GM12878 (cell line): ENCODE measurements around the gene ZNF445. TPM values are rescaled to one million over a fixed set of nuclear protein-coding genes. Genes with fewer than 3 reads are reported as not detected.
"Not testable (repeated sequence)": the region's sequence is repeated elsewhere in the genome, so short reads cannot be mapped to it uniquely, and the experiment has no call there.

Experiments
- ATAC-seq: fragments of 200-7000 bp; cut with Tn5 transposase; 3 replicates; pipeline ENCODE4 v1.9.1; 2020; ENCODE audit warnings: mild to moderate bottlenecking, moderate library complexity
- BruUV-seq: library from RNA; stranded (reverse); fragments of 400-500 nt; replicated peaks from 2 replicates; lab custom pipeline; 2021; lab: Mats Ljungman, UMichigan
- CTCF ChIA-PET: fragments of 300-600 bp; sonication (Branson Sonifier 250); formaldehyde crosslinking; extraction: SDS; loops from one replicate; lab custom pipeline; 2021; ENCODE audit warnings: inconsistent platforms; lab: Yijun Ruan, JAX
- POLR2A ChIA-PET: fragments of 350-600 bp; formaldehyde crosslinking; extraction: SDS; loops from one replicate; lab custom pipeline; 2021; ENCODE audit warnings: inconsistent platforms; lab: Charles Lee
- RAD21 ChIA-PET: fragments of 300-600 bp; sonication (Branson Sonifier 250); formaldehyde crosslinking; loops from one replicate; lab custom pipeline; 2023; ENCODE audit warnings: antibody characterized with exemption; ENCODE audit not compliant: unreplicated experiment; lab: Charles Lee
- SMC1A ChIA-PET: fragments of 300-600 bp; sonication (Branson Sonifier 250); formaldehyde crosslinking; loops from one replicate; lab custom pipeline; 2023; ENCODE audit not compliant: unreplicated experiment, uncharacterized antibody; lab: Charles Lee
- DNase-seq: peaks from one replicate; pipeline ENCODE4 v3.0.0-alpha.2; 2011; ENCODE audit warnings: low read depth, low spot score
- FAIRE-seq: peaks from 3 replicates; lab custom pipeline; 2011; peaks lifted over from hg19 to GRCh38; lab: Jason Lieb, UNC
- H2AFZ ChIP-seq: 2 replicates; pipeline ENCODE4 v1.6.0; 2011; ENCODE audit warnings: low read depth, low read length, control low read depth; ENCODE audit not compliant: control insufficient read depth
- H3K27ac ChIP-seq: 2 replicates; pipeline ENCODE4 v1.5.1; 2011; ENCODE audit warnings: control low read depth; ENCODE audit not compliant: control insufficient read depth, insufficient read depth
- H3K27me3 ChIP-seq, 2 experiments: replicated peaks in 1 of 2; 2 replicates each; pipeline versions ENCODE4 v1.6.0 to v1.6.1; 2011; ENCODE audit warnings: low read length in 1 of 2; ENCODE audit not compliant: control insufficient read depth in 2 of 2, insufficient read depth in 2 of 2
- H3K36me3 ChIP-seq, 2 experiments: 2 replicates each; pipeline ENCODE4 v1.5.1; 2011; ENCODE audit warnings: low read length in 1 of 2; ENCODE audit not compliant: control insufficient read depth in 2 of 2, insufficient read depth in 2 of 2
- H3K4me1 ChIP-seq: 2 replicates; pipeline ENCODE4 v1.6.1; 2011; ENCODE audit warnings: mild to moderate bottlenecking, low read length, moderate library complexity, mixed read lengths; ENCODE audit not compliant: control insufficient read depth, insufficient read depth
- H3K4me2 ChIP-seq: 2 replicates; pipeline ENCODE4 v1.6.0; 2011; ENCODE audit warnings: control low read depth; ENCODE audit not compliant: control insufficient read depth, insufficient read depth
- H3K4me3 ChIP-seq: fragments of 200-600 bp; sonication (generic); 2 replicates; pipeline ENCODE4 v1.5.1; 2016
- H3K79me2 ChIP-seq: 2 replicates; pipeline ENCODE4 v1.6.0; 2011; ENCODE audit warnings: low read length; ENCODE audit not compliant: control insufficient read depth, insufficient read depth
- H3K9ac ChIP-seq: 2 replicates; pipeline ENCODE4 v1.8.0; 2011; ENCODE audit warnings: low read length, control low read depth, mixed read lengths; ENCODE audit not compliant: control insufficient read depth, insufficient read depth
- H3K9me3 ChIP-seq: replicated peaks from 3 replicates; pipeline ENCODE4 v1.5.1; 2011; ENCODE audit warnings: mild to moderate bottlenecking, low read length; ENCODE audit not compliant: control insufficient read depth, insufficient read depth
- H4K20me1 ChIP-seq: 2 replicates; pipeline ENCODE4 v1.6.0; 2011; ENCODE audit not compliant: control insufficient read depth, insufficient read depth
- MXI1 ChIP-seq: fragments of 150-350 bp; IDR thresholded peaks from 2 replicates; pipeline ENCODE4 v1.6.1; 2011; ENCODE audit warnings: low read depth, mild to moderate bottlenecking, inconsistent platforms, low read length, improper control_type of control experiment
- RUNX3 ChIP-seq: IDR thresholded peaks from 2 replicates; pipeline ENCODE4 v1.6.1; 2012; ENCODE audit warnings: low read length, inconsistent platforms
- WGBS: methylation state at CpG from one replicate; pipeline ENCODE4 v1.1.6; 2016; ENCODE audit warnings: low lambda C conversion rate; ENCODE audit not compliant: insufficient replicate concordance, insufficient coverage; ENCODE audit errors: missing lambda C conversion rate; 5-methylcytosine and 5-hydroxymethylcytosine counted together
- in situ Hi-C: fragments of 300-500 bp; cut with MboI; formaldehyde crosslinking; loops from 9 replicates; pipeline ENCODE4 v1.14.3; 2018; ENCODE audit warnings: mixed read lengths
- intact Hi-C: fragments of 100-400 bp; cut with micrococcal nuclease; formaldehyde crosslinking; loops from one replicate; pipeline ENCODE4 v1.14.2; 2022; ENCODE audit not compliant: unreplicated experiment
- polyA plus RNA-seq, 11 experiments: library from polyadenylated mRNA; depleted of rRNA in 4 of 11; unstranded in 6 of 11; stranded (reverse) in 5 of 11; fragments of >200 nt; fragmentation: Nextera tagmentation in 4 of 11; fragmentation: Illumina TruSeq in 1 of 11; extraction: Ambion mirVana in 4 of 11; extraction: Trizol in 1 of 11; gene quantifications; 1 replicate in 1 of 11; 2 replicates in 10 of 11; pipeline versions ENCODE4 v1.2.1 to v1.2.3, GENCODE V29; 2011 to 2016; ENCODE audit warnings: inconsistent platforms in 2 of 11, missing spikeins in 2 of 11, low read depth in 1 of 11
- total RNA-seq, 4 experiments: library from RNA; depleted of rRNA in 3 of 4; stranded (reverse); fragments of >200 nt in 3 of 4; fragmentation: Illumina TruSeq in 1 of 4; extraction: Trizol in 1 of 4; gene quantifications; 2 replicates each; pipeline versions ENCODE4 v1.2.1 to v1.2.3, GENCODE V29; 2013 to 2021
- TF ChIP-seq, protein P1 (sequence below): fragments of 150-350 bp; IDR thresholded peaks from 2 replicates; pipeline ENCODE4 v1.6.1; 2016; ENCODE audit warnings: low read depth, low read length

Gene ZNF445
- total and polyA plus RNA-seq, 10 of the 15 experiments (the other 5 are each of a cell fraction or from before 2014, with no cell fraction given): 0.80 to 14.4 (median 5.6) TPM

DNA sequence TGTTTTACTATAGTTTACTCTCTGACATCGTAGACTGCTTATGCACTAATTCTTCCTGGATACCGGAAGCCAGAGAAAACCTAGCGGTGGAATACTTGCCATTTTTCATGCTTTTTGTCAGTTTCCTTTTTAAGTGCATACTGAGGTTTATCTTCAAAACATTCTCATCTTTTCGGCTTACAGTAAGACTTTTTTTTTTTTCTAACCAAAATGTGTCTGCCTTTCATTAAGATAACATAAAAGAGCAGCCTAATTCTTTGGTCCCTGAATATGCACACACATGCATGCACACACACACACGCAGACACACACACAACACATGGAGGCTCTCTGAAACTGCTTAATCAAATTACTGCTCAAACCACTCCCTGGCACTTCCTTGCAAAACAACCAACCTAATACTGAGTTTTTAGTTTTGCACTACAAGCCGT, 1.3 kb downstream of the ZNF445 start:
- Histone ChIP-seq H4K20me1 (no peaks in the 10 kb centered on the region), H3K4me3 (peak overlapping the region; percentile 82), H3K9ac (peak overlapping the region; percentile 61), H3K36me3 (no peaks in the 10 kb centered on the region), H3K4me2 (peak overlapping the region; percentile 88), H3K27ac (no peak overlapping the region; the same call in 1 of the 2 replicates), H3K27me3 (no peaks in the 10 kb centered on the region), H3K4me1 (peaks cover 6% of the 10 kb centered on the region; the same call in 1 of the 2 replicates), H3K9me3 (no peaks in the 10 kb centered on the region), H3K79me2 (peaks cover 33% of the 10 kb centered on the region), H2AFZ (peak overlapping the region; percentile 57; the same call in 1 of the 2 replicates)
- FAIRE-seq (peak; percentile 61), ATAC-seq (peak; percentile 46), DNase-seq (no peak)
- TF ChIP-seq, protein P1, sequence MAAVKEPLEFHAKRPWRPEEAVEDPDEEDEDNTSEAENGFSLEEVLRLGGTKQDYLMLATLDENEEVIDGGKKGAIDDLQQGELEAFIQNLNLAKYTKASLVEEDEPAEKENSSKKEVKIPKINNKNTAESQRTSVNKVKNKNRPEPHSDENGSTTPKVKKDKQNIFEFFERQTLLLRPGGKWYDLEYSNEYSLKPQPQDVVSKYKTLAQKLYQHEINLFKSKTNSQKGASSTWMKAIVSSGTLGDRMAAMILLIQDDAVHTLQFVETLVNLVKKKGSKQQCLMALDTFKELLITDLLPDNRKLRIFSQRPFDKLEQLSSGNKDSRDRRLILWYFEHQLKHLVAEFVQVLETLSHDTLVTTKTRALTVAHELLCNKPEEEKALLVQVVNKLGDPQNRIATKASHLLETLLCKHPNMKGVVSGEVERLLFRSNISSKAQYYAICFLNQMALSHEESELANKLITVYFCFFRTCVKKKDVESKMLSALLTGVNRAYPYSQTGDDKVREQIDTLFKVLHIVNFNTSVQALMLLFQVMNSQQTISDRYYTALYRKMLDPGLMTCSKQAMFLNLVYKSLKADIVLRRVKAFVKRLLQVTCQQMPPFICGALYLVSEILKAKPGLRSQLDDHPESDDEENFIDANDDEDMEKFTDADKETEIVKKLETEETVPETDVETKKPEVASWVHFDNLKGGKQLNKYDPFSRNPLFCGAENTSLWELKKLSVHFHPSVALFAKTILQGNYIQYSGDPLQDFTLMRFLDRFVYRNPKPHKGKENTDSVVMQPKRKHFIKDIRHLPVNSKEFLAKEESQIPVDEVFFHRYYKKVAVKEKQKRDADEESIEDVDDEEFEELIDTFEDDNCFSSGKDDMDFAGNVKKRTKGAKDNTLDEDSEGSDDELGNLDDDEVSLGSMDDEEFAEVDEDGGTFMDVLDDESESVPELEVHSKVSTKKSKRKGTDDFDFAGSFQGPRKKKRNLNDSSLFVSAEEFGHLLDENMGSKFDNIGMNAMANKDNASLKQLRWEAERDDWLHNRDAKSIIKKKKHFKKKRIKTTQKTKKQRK: no peak
- TF ChIP-seq MXI1 (0 out of 2 replicates have a peak, but pooled peaks have one; percentile 47), RUNX3 (0 out of 2 replicates have a peak, but pooled peaks have one; percentile 4)
- BruUV-seq: no TSS peak
- in situ Hi-C loops (no loop called here), intact Hi-C loops (loop anchor here (2.0 kb wide), 1 partner anchor 37 kb away; no protein-coding TSS in a partner anchor)
- SMC1A ChIA-PET: interaction anchor here (0.8 kb wide), 1 partner anchor 135 kb away, joined by 3 read pairs; no protein-coding TSS in a partner anchor
- WGBS: 5% methylated on average over 6 of the region's 6 CpGs
- POLR2A ChIA-PET: interaction anchor here (0.7 to 1.4 kb wide), 3 partner anchors 33 to 137 kb away, joined by 3 to 4 read pairs (median 3); no protein-coding TSS in a partner anchor
- RAD21 ChIA-PET: interaction anchor here (1.1 kb wide), 1 partner anchor 36 kb away, joined by 4 read pairs; no protein-coding TSS in a partner anchor
- CTCF ChIA-PET: no interaction called here

DNA sequence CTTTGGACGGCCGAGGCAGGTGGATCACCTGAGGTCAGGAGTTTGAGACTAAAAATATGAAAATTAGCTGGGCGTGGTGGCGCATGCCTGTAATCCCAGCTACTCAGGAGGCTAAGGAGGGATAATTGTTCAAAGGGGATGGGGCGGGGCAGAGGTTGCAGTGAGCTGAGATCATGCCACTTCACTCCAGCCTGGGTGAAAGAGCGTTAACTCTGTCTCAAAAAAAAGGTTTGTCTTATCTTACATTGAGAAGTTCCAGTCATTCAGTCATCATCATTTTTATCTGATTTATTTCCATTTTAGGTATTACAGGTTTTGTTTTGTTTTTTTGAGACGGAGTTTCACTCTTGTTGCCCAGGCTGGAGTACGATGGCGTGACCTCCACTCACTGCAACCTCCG, 2.6 kb downstream of the ZNF445 start:
- H3K27me3 ChIP-seq, CTCF ChIA-PET, H3K36me3 ChIP-seq, BruUV-seq, FAIRE-seq, H3K4me1 ChIP-seq, H2AFZ ChIP-seq, RAD21 ChIA-PET, H3K4me2 ChIP-seq, in situ Hi-C loops, ATAC-seq, H3K9me3 ChIP-seq, H3K27ac ChIP-seq, H4K20me1 ChIP-seq, intact Hi-C loops, DNase-seq, H3K9ac ChIP-seq, SMC1A ChIA-PET, H3K4me3 ChIP-seq: not testable (repeated sequence)
- WGBS: 96% methylated on average over 10 of the region's 10 CpGs
- POLR2A ChIA-PET: interaction anchor here (0.7 kb wide), 1 partner anchor 10 kb away, joined by 5 read pairs; no protein-coding TSS in a partner anchor
- peaks cover 37% of the 10 kb centered on the region for H3K79me2 ChIP-seq
